MM.1S (cell line): ENCODE data around the gene GPR26.

Experiments
- DNase-seq: peaks from one replicate; pipeline ENCODE4 v3.0.0-alpha.2; 2015
- H2AFZ ChIP-seq: fragments of 300-600 bp; sonication (generic); 2 replicates; pipeline ENCODE4 v1.6.0; 2016; ENCODE audit warnings: antibody characterized with exemption, low read length
- H3F3A ChIP-seq: fragments of 300-600 bp; sonication (generic); 2 replicates; pipeline ENCODE4 v1.6.1; 2016; ENCODE audit warnings: mild to moderate bottlenecking, antibody characterized with exemption, low read length, moderate library complexity, mixed read lengths; ENCODE audit not compliant: insufficient read depth
- H3K27ac ChIP-seq: fragments of 300-600 bp; sonication (generic); 2 replicates; pipeline ENCODE4 v1.5.1; 2016; ENCODE audit warnings: mild to moderate bottlenecking, low read length
- H3K27me3 ChIP-seq: fragments of 300-600 bp; sonication (generic); replicated peaks from 2 replicates; pipeline ENCODE4 v1.6.0; 2016; ENCODE audit warnings: low read length; ENCODE audit not compliant: insufficient read depth
- H3K36me3 ChIP-seq: fragments of 300-600 bp; sonication (generic); replicated peaks from 2 replicates; pipeline ENCODE4 v1.6.1; 2016; ENCODE audit warnings: mild to moderate bottlenecking, low read length, mixed read lengths; ENCODE audit not compliant: insufficient read depth
- H3K4me1 ChIP-seq: fragments of 300-600 bp; sonication (generic); 2 replicates; pipeline ENCODE4 v1.6.1; 2016; ENCODE audit warnings: low read length, mixed read lengths
- H3K4me2 ChIP-seq: fragments of 300-600 bp; sonication (generic); 2 replicates; pipeline ENCODE4 v1.6.0; 2016; ENCODE audit warnings: low read depth, low read length
- H3K4me3 ChIP-seq: fragments of 300-600 bp; sonication (generic); 2 replicates; pipeline ENCODE4 v1.5.1; 2016; ENCODE audit warnings: low read length, mixed read lengths
- H3K79me2 ChIP-seq: fragments of 300-600 bp; sonication (generic); 2 replicates; pipeline ENCODE4 v1.6.1; 2016; ENCODE audit warnings: mixed run types, low read length, mixed read lengths
- H3K9ac ChIP-seq: fragments of 300-600 bp; sonication (generic); 2 replicates; pipeline ENCODE4 v1.6.1; 2016; ENCODE audit warnings: low read length, mixed read lengths
- H3K9me2 ChIP-seq: fragments of 300-600 bp; sonication (generic); replicated peaks from 2 replicates; pipeline ENCODE4 v1.6.1; 2016; ENCODE audit warnings: mild to moderate bottlenecking, low read length, mixed read lengths; ENCODE audit not compliant: insufficient read depth
- H3K9me3 ChIP-seq: fragments of 300-600 bp; sonication (generic); replicated peaks from 2 replicates; pipeline ENCODE4 v1.6.1; 2016; ENCODE audit warnings: mild to moderate bottlenecking, low read length, mixed read lengths; ENCODE audit not compliant: insufficient read depth
- H4K20me1 ChIP-seq: fragments of 300-600 bp; sonication (generic); 2 replicates; pipeline ENCODE4 v1.6.1; 2016; ENCODE audit warnings: mild to moderate bottlenecking, low read length, moderate library complexity, mixed read lengths; ENCODE audit not compliant: insufficient read depth
- CTCF ChIP-seq: fragments of 300-600 bp; sonication (generic); IDR thresholded peaks from 2 replicates; pipeline ENCODE4 v1.5.1; 2016; ENCODE audit warnings: antibody characterized with exemption, low read length, mixed read lengths
- EZH2 ChIP-seq: fragments of 300-600 bp; sonication (generic); optimal IDR thresholded peaks from 2 replicates; pipeline ENCODE3; 2017; ENCODE audit warnings: low read depth, mild to moderate bottlenecking, antibody characterized with exemption, low read length, mixed read lengths
- EZH2phosphoT487 ChIP-seq: fragments of 300-600 bp; sonication (generic); IDR thresholded peaks from 2 replicates; pipeline ENCODE4 v1.6.1; 2018; ENCODE audit warnings: antibody characterized with exemption, low read length

The GPR26 gene

GRCh38 chr10:123689880-123690279 is 23.7 kb downstream of the GPR26 start:
- Histone ChIP-seq H3K9ac (no peak overlapping the region), H3F3A (no peaks in the 10 kb centered on the region), H3K4me3 (no peak overlapping the region), H2AFZ (no peak overlapping the region), H3K4me1 (no peaks in the 10 kb centered on the region), H3K9me2 (no peaks in the 10 kb centered on the region), H3K4me2 (no peak overlapping the region), H3K27me3 (peaks cover 19% of the 10 kb centered on the region), H3K36me3 (no peaks in the 10 kb centered on the region), H4K20me1 (no peaks in the 10 kb centered on the region), H3K9me3 (no peaks in the 10 kb centered on the region), H3K79me2 (no peaks in the 10 kb centered on the region), H3K27ac (no peak overlapping the region)
- no peak for DNase-seq
- TF ChIP-seq EZH2phosphoT487 (no peak), CTCF (no peak), EZH2 (no peak)

GRCh38 chr10:123703195-123703790 is 37.1 kb downstream of the GPR26 start:
- Histone ChIP-seq H3K4me1 (no peaks in the 10 kb centered on the region), H3K4me3 (no peak overlapping the region), H3F3A (no peaks in the 10 kb centered on the region), H2AFZ (no peak overlapping the region), H3K9me3 (no peaks in the 10 kb centered on the region), H3K27ac (no peak overlapping the region), H3K36me3 (no peaks in the 10 kb centered on the region), H3K9me2 (no peaks in the 10 kb centered on the region), H3K27me3 (no peaks in the 10 kb centered on the region), H4K20me1 (no peaks in the 10 kb centered on the region), H3K9ac (no peak overlapping the region), H3K4me2 (no peak overlapping the region), H3K79me2 (no peaks in the 10 kb centered on the region)
- DNase-seq, result no peak
- no peak for TF ChIP-seq EZH2phosphoT487
- no peak for TF ChIP-seq CTCF
- TF ChIP-seq EZH2, result no peak

- no peak overlapping the region for H3K9ac ChIP-seq
- H3K79me2 ChIP-seq, result no peaks in the 10 kb centered on the region
- no peaks in the 10 kb centered on the region for H3K9me2 ChIP-seq
- H3F3A ChIP-seq, result no peaks in the 10 kb centered on the region
- no peak overlapping the region for H3K4me2 ChIP-seq
- H2AFZ ChIP-seq, result no peak overlapping the region
- no peaks in the 10 kb centered on the region for H3K4me1 ChIP-seq
- no peak overlapping the region for H3K4me3 ChIP-seq
- H3K27ac ChIP-seq, result no peak overlapping the region
- no peak for DNase-seq
- no peaks in the 10 kb centered on the region for H3K36me3 ChIP-seq
- no peaks in the 10 kb centered on the region for H3K27me3 ChIP-seq
- H4K20me1 ChIP-seq, result no peaks in the 10 kb centered on the region
- TF ChIP-seq CTCF, result no peak
- no peak for TF ChIP-seq EZH2phosphoT487
- no peak for TF ChIP-seq EZH2
- no peaks in the 10 kb centered on the region for H3K9me3 ChIP-seq
Measured at GRCh38 chr10:123704076-123704475, 37.9 kb downstream of the GPR26 start.
